Myometrial cell (primary cell): ENCODE data around the gene PTPA. TPM values are rescaled to one million over a fixed set of nuclear protein-coding genes. Genes with fewer than 3 reads are reported as not detected.

Experiments
- total RNA-seq: library from RNA; depleted of rRNA; stranded (reverse); fragments of >200 nt; gene quantifications from 2 replicates; pipeline ENCODE4 v1.2.3, GENCODE V29; 2015

The PTPA gene
- 225 and 240 TPM in 2 replicates for total RNA-seq

GRCh38 chr9:129110740-129111527 lies at the start of gene PTPA, which contains the start of gene CRAT:
TSS of gene PTPA (plus strand) at chr9:129111415. CDS start at chr9:129111601, 186 bp downstream.
TSS of gene CRAT (minus strand) at chr9:129110793. CDS start at chr9:129110509, 284 bp downstream.

GRCh38 chr9:129080601-129081387 lies 30.4 kb upstream of the PTPA start, which contains the start of gene DOLPP1:
TSS of gene DOLPP1 (plus strand) at chr9:129081111. CDS start at chr9:129081132, 21 bp downstream.

GRCh38 chr9:129177791-129178567 lies 66.8 kb downstream of the PTPA start, which contains the start of gene IER5L:
TSS of gene IER5L (minus strand) at chr9:129178261. CDS start at chr9:129178052, 209 bp downstream.

Other genes with a start within 250 kb of the PTPA start
- 19.1 and 25.7 TPM in 2 replicates for gene KYAT1, start 229.5 kb upstream of the PTPA start, total RNA-seq
- 39.2 and 44.1 TPM in 2 replicates for gene LRRC8A, start 229.3 kb upstream of the PTPA start, total RNA-seq
- 5.5 and 9.7 TPM in 2 replicates for gene PHYHD1, start 190.4 kb upstream of the PTPA start, total RNA-seq
- 29.1 and 37.5 TPM in 2 replicates for gene DOLK, start 163.8 kb upstream of the PTPA start, total RNA-seq
- 30.8 and 37.9 TPM in 2 replicates for gene NUP188, start 163.7 kb upstream of the PTPA start, total RNA-seq
- gene SH3GLB2, start 83.1 kb upstream of the PTPA start, total RNA-seq, result 38.6 and 39.2 TPM in 2 replicates
- 12.9 and 29.1 TPM in 2 replicates for gene MIGA2, start 74.8 kb upstream of the PTPA start, total RNA-seq
- 12.7 and 13.5 TPM in 2 replicates for gene DOLPP1, start 30.3 kb upstream of the PTPA start, total RNA-seq
- 70.0 and 78.4 TPM in 2 replicates for gene CRAT, start 622 bp upstream of the PTPA start, total RNA-seq
- gene IER5L, start 66.8 kb downstream of the PTPA start, total RNA-seq, result 49.4 and 63.7 TPM in 2 replicates